ENCODE results near the gene PPP1R7.

Gene PPP1R7

DNA sequence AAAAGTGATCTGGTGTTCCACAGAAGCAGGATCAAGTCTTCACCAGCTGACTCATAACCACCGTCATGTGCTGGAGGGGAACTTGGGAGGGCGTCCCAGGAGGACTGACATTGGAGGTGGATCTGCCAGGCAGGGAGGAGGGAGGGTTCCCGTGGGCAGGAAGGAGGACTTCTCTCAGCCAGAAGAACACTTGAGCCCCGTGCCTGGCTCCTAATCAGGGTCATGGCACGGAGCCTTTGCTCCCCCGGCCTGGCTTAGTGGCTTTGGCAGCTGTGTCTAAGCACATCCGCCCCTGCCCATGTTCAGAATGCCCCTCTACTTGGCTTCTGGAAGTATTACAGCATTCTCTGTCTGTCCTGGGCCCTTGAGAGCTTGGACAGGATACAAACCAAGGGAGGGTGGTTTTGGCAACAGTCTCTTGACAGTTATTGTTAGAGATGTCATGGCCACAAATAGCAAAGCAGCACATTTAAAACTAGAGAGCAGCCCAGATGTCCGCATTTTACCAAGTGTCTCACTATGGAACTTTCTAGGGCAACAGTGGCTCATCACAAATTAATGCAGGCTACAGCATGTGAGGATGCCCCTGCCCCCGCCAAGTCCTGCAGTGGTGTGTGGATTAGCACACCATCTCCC, 11.5 kb downstream of the PPP1R7 start:
- DNase-seq (ENCODE audit: low read depth in 2 of 2), result no peak

DNA sequence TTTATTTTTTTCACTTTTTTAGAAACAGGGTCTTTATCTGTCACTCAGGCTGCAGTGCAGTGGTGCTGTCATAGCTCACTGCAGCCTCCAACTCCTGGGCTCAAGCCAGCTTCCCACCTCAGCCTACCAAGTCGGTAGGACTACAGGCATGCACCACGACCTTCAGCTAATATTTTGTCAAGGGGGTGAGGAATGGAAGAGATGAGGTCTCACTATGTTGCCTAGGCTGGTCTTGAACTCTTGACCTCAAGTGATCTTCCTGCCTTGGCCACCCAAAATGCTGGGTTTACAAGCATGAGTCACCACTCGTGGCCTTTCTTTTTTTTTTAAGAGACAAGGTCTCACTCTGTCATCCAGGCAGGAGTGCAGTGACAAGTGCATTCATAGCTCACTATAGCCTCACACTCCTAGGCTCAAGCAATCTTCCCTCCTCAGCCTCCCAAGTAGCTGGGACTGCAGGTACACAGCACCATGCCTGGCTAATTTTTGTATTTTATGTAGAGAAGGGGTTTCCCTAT, 13.4 kb downstream of the PPP1R7 start:
- no peak for DNase-seq (ENCODE audit: low read depth in 2 of 2)

DNA sequence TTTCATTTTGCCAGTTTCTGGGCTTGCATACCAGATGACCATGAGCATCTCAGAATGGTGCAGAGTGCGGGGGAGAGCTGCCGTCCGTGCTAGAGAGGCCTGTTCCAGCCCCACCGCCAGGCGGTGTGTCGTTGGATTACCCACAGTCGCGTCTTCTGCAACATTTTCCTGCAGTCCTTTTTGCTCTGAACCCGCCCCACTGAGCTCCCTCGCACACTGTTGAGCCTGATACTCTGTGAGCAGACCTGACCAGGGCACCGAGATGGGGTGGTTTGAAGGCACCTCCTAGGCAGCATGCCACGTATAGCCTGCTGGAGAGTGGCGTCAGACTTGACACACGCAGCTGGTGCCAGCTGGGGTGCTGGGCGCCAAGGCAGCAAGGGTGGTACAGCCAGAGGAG, 18.1 kb downstream of the PPP1R7 start:
- no peak for DNase-seq (ENCODE audit: low read depth in 2 of 2)

DNA sequence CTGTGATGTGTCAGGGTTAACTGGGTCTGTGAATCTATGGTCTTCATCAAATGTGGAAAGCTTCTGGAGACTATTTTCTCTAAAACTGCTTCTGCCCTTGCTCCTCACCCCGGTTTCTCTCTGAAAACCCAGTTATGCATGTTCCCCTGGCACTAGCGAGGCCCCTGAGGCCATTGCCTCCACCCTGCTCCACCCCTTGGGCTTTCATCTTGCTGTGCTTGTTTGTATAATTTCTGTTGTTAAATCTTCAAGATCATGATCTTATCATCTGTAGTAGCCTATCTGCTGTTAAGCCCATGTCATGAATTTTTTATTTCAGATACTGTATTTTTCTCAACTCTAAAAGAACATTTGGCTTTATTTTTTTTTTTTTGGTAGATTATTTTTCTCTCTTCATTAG, 23.3 kb downstream of the PPP1R7 start:
- no peak for DNase-seq (ENCODE audit: low read depth in 2 of 2)

DNA sequence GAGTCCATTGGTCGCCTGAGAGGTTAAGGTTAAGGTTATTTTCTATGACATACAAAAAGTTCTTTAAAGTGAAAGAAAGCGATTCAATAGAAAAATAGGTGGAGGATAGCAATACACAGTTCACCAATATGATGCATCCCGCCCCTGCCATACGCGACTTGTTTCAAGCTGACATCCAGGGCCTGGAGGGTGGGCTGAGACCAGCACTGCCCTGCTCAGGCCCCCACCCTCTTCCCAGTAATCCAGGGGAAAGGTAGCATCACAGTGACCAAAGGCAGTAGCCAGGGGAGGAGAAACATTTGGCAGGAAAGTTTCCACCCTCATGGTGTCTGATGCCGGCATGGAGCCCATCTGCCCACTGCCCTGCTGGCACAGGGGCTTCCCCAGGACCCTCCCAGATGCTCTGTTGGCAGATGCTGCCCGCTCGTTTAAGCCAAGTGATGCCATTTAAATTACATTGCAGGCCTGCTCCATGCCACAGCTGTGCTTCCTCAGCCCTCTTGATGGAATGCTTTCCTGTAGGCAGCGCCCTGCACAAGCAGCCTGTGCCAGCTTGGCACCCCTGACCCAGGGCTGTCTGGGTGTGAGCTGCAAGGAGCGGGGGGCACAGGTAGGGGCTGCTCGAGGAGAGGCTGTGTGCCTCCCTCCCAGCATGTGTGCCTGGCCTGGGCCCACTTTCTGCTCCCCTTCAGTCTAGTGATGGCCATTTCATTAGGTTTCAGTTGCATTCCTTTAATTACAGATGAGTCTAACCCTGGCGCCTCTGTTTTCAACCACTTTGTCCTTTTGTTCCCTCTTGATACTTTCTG, 27.5 kb downstream of the PPP1R7 start:
- no peak for DNase-seq (ENCODE audit: low read depth in 2 of 2)

DNA sequence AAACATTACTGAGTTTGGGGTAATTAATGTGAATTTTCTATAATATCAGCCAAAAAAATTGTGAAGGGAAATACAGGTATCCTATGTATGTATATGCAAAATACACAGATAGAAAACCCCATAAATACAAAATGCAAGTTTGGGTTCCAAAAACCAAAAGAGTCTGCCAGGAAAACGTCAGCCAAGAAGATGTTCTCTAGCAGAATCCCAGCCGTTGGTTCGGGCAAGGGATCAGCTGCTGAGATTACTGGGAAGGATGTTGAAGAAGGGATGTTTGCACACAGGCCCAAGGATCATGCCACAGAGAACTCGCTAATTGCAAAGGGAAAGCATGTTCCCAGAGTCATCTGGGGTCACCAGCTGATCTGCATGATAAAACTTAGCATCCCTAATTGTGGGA, 28.7 kb downstream of the PPP1R7 start:
- DNase-seq (ENCODE audit: low read depth in 2 of 2), result no peak

DNA sequence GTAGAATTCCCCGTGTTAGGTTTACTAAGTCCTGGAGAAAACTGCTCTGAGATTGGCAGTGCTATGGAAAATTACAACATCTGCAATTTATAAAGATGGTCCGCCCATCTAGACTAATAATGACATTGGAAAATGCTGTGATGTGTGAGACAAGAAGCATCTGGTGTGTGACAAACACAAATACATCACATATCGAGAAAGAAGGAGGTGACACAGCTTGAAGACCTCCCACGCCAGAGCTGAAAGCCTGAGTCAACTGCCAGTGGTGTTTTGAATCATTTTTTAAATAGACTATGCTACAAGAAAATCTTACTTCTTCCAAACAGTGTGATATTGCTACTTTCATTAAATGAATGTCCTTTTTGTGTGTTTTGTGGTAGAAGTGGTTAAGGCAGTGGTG, 29.6 kb downstream of the PPP1R7 start:
- DNase-seq (ENCODE audit: low read depth in 2 of 2), result peak in 1 of 2 donors; percentile 31

DNA sequence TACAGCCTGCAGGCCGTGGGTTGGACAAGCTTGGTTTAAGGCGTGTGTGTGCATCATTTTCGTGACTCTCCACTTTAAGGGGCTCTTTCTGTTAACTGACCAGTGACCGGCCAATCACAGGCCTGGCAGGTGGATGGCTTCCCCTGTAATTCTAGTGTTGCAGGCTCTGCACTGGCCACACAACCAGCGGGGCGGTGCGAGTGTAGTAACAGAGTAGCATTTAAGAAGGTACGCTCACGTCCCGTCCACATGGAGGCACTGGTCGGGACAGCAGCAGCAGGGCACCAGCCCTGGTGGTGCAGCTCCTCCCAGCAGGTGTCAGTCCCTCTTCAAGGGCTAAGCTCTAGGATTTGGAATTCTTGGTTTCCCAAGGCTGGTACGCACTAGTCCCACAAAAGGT, 30.2 kb downstream of the PPP1R7 start:
- DNase-seq (ENCODE audit: low read depth in 2 of 2), result no peak

DNA sequence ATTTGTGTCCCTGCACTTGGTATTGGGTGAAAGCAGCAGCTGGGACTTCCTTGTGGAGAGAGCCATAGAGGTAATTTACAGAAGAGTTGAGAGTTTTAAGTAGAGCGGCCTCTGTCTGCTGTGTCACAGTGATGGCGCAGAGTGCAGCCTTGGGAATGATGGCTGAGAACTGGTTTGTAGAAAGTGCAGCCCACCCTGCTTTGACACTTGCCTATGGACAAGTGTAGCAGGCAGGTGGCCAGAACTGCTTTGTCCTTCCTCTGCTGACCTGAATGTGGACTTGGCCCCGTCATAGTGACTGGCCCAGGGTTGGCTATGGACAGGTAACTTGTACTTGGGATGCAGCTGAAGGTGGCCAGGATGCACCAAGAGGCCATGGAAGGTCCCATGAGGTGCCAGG, 31.9 kb downstream of the PPP1R7 start:
- no peak for DNase-seq (ENCODE audit: low read depth in 2 of 2)

DNA sequence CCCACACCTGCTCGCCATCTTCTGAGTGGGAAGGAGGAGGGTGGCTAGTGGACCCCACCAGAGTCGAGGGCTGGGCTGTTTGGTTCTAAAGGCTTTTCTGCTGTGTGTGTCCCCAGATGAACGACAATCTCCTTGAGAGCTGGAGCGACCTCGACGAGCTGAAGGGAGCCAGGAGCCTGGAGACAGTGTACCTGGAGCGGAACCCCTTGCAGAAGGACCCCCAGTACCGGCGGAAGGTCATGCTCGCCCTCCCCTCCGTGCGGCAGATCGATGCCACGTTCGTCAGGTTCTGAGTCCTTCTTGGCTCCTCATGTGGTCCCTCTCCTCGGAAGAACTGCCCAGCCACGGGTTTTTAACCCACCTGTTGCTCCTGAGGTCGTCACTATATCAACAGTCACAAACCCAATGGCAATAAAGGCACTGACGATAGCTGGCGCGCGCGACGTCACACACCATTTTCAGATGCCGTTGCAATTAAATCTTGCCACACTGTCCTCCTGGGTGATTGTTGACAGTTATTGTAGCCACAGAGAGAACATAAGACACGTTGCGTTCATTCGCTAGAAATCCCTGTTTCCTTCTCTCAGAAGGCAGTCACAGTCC, 32.4 kb downstream of the PPP1R7 start:
- no peak for DNase-seq (ENCODE audit: low read depth in 2 of 2)

DNA sequence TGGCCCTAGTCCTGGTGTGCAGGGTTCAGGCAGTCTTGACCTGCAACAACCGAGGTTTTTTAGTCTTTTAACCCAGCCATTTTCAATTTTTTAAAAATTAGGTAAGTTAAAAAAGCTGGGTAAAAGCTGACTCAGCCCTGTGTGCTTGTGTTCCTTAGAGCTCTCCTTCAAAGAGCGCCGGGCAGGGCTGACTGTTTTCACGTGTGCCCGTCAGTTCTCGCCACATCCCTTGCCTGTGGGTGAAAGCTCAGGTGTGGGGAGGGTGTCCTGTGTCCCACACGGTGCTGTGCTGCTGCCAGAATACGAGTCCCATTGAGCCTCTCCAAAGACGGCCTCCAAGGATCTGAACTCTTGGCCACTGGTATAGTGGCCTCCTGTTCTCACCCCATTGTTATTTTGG, 33.0 kb downstream of the PPP1R7 start:
- DNase-seq (ENCODE audit: low read depth in 2 of 2), result no peak

DNA sequence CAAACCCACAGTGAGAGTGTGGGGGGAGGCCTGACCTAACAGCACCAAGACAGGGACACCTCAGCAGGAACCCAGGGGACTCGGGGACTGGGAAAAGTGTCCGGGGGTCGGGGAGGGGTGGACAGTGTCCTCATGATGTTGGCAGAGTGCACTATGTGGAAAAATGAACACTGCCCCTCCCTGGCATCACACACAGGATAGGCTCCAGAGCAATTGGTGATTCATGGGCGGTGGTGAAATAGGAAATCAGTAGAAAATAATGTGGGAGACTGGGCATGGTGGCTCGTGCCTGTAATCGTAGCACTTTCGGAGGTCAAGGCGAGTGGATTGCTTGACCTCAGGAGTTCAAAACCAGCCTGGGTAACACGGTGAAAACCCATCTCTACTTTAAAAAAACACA, 34.6 kb downstream of the PPP1R7 start:
- no peak for DNase-seq (ENCODE audit: low read depth in 2 of 2)

DNA sequence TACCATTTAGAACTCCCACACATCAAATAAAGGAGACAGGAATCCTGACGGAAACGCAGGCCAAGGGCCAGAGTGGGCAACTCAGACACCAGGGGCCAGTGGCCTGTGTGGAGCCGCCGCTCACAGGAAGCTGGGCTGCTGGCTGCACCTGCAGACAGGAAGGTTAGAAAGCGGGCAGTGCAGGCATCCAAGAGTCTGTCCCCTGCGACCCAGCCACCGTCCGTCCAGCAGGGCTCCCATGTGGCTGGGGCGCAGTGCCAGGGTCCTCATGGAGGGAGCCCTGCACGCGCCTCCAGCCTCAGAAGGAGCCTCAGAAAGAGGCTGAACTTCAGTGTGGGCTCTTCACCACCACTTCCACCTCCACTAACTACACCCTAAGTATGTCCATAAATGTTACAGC, 35.7 kb downstream of the PPP1R7 start:
- no peak for DNase-seq (ENCODE audit: low read depth in 2 of 2)

DNA sequence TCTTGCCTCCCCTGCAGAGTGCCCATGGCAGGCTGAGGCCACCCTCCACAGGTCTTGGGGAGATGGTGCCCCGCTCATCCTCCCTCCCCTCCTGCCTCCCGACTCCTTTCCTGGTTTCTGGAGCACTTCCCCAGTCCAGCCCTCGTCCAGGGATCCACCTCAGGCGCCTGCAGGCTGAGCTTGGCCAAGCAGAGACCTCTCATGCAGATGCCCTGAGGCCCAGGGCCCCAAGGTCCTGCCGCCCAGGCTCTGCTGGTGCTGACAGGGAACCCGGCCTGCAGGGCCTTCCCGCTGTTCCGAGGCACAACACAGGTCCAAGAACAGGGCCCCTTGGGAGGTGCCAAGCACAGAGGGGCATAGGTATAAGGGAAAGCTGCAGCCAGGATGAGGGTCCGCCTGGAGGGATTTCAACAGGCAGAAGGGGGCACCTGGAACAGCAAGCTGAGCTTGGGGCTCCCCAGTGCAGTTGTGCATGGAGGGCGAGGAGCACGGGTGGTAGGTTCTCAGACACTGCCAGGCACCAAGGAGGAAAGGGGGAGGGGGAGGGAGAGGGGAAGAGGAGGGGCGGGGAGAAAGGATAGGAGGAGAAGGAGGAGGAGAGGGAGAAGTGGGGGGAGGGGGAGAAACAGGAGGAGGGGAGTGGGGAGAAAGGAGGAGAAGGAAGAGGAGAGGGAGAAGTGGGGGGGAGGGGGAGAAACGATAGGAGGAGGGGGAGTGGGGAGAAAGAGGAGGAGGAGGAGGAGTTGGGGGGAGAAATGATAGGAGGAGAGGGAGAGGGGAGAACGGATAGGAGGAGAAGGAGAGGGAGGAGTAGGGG, 37.0 kb downstream of the PPP1R7 start:
- DNase-seq (ENCODE audit: low read depth in 2 of 2), result no peak

DNA sequence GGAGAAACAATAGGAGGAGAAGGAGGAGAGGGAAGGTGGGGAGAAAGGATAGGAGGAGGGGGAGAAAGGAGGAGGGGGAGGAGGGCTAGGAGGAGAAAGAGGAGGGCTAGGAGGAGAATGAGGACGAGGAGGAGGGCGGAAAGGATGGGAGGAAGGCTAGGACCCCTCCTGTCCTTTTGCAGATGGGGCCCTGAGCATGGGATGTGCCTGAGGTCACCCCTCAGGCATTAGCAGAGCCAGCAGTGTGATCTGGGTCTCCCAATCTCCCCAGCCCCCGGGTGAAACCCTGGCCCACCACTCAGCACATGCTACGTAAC, 37.6 kb downstream of the PPP1R7 start:
- no peak for DNase-seq (ENCODE audit: low read depth in 2 of 2)

DNA sequence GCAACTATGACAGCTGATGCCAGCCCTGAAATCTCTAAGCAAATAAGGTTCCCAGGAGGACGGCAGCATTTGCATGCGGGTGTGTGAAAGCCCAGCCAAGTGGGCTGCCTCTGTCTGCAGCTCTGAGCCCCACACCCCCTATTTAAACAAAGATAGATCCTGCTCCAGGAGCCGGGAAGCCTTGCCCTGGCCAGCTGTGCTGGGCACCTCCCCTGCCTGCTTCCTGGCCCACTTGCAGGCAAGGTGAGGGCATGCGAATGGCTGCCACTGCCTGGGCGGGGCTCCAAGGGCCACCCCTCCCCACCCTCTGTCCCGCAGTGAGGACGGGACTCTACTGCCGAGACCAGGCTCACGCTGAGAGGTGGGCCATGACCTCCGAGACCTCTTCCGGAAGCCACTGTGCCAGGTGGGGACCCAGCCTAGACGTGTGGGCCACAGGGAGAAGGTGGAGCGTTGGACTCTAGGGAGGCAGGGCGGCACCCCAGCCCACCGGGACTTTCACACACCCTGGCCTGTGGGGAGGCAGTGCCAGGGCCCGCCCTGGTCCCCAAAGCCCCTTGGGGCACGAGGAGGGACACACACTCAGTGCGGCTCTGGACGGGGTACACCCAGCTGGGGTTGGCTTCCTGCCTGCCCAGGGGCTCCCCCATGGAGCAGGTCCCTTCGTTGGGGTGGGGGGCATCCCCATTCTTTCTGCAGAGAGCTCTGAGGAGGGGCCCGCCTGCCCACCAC, 38.3 kb downstream of the PPP1R7 start, which contains the start of gene ANO7:
TSS of gene ANO7 (plus strand) at position 317 of the 732 bp plus-strand sequence. CDS start 1,387 bp downstream, outside the sequence.
- no peak for DNase-seq (ENCODE audit: low read depth in 2 of 2)

DNA sequence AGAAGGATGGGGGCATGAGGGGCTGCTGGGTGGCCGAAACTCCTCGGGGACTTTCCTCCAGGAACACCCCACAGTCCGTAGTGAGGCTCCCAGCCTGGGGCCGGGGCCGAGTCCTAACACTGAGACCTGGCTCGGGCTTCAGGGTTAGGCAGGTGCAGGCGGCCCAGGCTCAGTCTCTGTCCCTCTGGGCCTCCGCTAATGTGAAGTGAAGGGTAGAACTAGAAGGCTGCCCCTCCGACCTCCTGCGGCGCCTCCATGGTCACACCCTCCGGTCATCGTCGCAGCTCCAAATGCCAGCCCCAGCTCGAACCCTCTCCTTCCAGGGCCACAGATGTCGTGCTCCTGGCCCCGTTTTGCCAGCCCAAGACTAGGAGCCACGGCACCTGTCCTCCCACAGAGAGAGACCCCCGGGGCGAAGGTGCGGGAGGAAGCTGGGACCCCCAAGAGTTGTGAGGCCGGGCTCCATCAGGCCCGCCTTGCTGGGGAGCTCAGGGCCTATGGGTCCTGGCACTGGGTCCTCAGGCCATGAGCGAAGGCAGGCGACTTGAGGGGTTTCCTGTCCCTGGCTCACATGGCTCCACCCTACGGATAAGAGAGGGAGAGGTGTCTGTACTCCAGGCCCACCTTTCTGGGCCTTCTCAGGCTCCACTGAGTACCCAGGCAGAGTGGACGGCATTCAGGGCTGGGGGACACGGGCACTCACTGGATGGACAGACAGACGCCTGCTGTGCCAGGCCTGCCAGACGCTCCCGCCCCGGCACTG, 39.0 kb downstream of the PPP1R7 start:
- DNase-seq (ENCODE audit: low read depth in 2 of 2), result no peak

DNA sequence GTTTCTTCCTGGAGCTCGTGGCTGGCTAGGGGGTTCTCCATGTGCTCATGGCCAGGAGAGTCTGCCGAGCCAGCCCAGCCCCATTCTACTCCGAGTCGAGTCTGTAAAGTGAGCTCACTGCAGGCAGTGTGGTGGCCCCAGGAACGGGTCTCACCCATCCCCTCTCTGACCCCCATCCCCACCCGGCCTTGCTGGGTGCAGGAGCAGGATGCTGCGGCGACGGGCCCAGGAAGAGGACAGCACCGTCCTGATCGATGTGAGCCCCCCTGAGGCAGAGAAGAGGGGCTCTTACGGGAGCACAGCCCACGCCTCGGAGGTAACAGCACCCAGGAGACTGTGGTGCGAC, 39.6 kb downstream of the PPP1R7 start:
- no peak for DNase-seq (ENCODE audit: low read depth in 2 of 2)

DNA sequence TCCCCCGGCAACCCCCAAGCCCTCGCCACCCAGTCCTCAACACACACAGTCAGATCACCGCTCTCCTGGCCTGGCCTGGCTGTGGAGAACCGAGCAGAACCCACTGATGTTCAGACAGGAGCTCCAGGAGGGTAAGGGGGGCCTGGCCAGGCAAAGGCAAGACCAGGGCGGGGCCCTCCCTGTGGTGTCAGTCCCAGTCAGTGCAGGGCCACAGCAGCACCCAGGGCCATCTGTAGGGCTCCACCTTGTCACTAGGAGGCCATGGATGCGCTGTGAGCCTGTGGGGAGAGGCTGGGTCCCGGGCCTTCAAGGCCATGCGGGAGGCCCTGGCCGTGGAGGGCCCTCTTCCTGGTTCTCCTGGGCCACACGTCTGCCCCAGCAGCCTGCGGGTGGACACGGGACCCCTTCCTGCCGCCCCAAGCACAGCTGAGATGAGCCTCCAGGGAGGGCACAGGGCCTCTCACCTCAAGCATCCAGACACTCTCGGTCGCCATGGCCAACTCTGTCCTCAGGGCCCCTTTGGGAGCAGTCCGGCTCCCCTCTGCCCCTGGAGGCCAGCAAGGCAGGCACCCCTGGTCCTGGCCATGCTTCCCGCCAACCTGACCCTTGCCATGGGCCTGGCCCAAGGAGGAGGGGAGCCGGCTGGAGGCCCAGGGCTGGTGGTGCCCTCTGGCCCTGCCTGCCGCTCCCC, 40.2 kb downstream of the PPP1R7 start:
- DNase-seq (ENCODE audit: low read depth in 2 of 2), result no peak

DNA sequence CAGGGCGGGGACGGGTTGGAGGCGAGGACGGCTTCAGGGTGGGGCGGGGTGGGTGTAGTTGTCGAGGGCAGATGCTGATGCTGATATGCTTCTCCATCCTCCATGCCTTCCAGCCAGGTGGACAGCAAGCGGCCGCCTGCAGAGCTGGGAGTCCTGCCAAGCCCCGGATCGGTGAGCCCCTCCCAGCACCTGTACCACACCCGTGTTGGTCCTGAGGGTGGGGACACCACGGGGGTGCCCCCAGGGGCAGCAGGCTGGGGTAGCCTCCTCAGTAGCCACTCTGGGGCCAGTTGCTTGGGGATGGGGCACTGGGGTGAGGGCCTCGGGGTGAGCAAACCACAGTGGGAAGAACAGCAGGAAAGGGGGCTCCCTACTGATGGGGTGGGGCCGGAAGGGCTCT, 40.8 kb downstream of the PPP1R7 start:
- no peak for DNase-seq (ENCODE audit: low read depth in 2 of 2)

All from stimulated activated CD8-positive, alpha-beta memory T cell treated with anti-CD3 and anti-CD28 coated beads, Interleukin-15, amount 100 ng/mL, for 48 hours (primary cell).